H9 (cell line): ENCODE measurements around the gene CDC42. TPM values are rescaled to one million over a fixed set of nuclear protein-coding genes. Genes with fewer than 3 reads are reported as not detected.
"Not testable (repeated sequence)": the region's sequence is repeated elsewhere in the genome, so short reads cannot be mapped to it uniquely, and the experiment has no call there.

ENCODE experiments used
- DNase-seq: peaks from one replicate; pipeline ENCODE4 v3.0.0-alpha.2; 2017
- H2AFZ ChIP-seq: one replicate; pipeline ENCODE4 v1.6.1; 2013; ENCODE audit warnings: mild to moderate bottlenecking, low read length, control low read depth, moderate library complexity
- H2AK5ac ChIP-seq: 2 replicates; pipeline ENCODE4 v1.6.1; 2013; ENCODE audit warnings: low read length, control low read depth, mixed read lengths; ENCODE audit not compliant: insufficient read length
- H2BK120ac ChIP-seq: one replicate; pipeline ENCODE4 v1.6.1; 2013; ENCODE audit warnings: low read depth, mild to moderate bottlenecking, low read length, control low read depth, inconsistent platforms; ENCODE audit not compliant: poor library complexity, severe bottlenecking
- H2BK12ac ChIP-seq: 2 replicates; pipeline ENCODE4 v1.6.1; 2013; ENCODE audit warnings: low read length, control low read depth, mixed read lengths, low read depth; ENCODE audit not compliant: insufficient read length
- H2BK15ac ChIP-seq: 2 replicates; pipeline ENCODE4 v1.6.1; 2013; ENCODE audit warnings: low read depth, low read length, control low read depth
- H2BK20ac ChIP-seq: one replicate; pipeline ENCODE4 v1.6.1; 2013; ENCODE audit warnings: low read depth, mild to moderate bottlenecking, low read length, control low read depth, inconsistent platforms; ENCODE audit not compliant: poor library complexity, severe bottlenecking
- H2BK5ac ChIP-seq: 2 replicates; pipeline ENCODE4 v1.6.1; 2013; ENCODE audit warnings: low read length, control low read depth, mixed read lengths; ENCODE audit not compliant: insufficient read length
- H3K14ac ChIP-seq: 2 replicates; pipeline ENCODE4 v1.6.1; 2013; ENCODE audit warnings: low read length, control low read depth; ENCODE audit not compliant: insufficient read depth
- H3K18ac ChIP-seq: 2 replicates; pipeline ENCODE4 v1.6.1; 2013; ENCODE audit warnings: low read depth, mild to moderate bottlenecking, mixed read lengths, low read length, control low read depth; ENCODE audit not compliant: insufficient read length
- H3K23ac ChIP-seq: 2 replicates; pipeline ENCODE4 v1.6.1; 2013; ENCODE audit warnings: low read length, control low read depth, mixed read lengths, low read depth; ENCODE audit not compliant: insufficient read length
- H3K23me2 ChIP-seq: 2 replicates; pipeline ENCODE4 v1.6.1; 2013; ENCODE audit warnings: low read depth, mild to moderate bottlenecking, mixed read lengths, low read length, control low read depth; ENCODE audit not compliant: insufficient read length, poor library complexity, severe bottlenecking
- H3K27ac ChIP-seq: 2 replicates; pipeline ENCODE4 v1.5.1; 2013; ENCODE audit warnings: low read length, control low read depth, mixed read lengths, low read depth; ENCODE audit not compliant: insufficient read length
- H3K27me3 ChIP-seq: 2 replicates; pipeline ENCODE4 v1.6.1; 2013; ENCODE audit warnings: low read length, control low read depth, inconsistent platforms; ENCODE audit not compliant: insufficient read depth
- H3K4ac ChIP-seq: 2 replicates; pipeline ENCODE4 v1.6.1; 2013; ENCODE audit warnings: low read depth, mild to moderate bottlenecking, control low read depth, inconsistent platforms, low read length, moderate library complexity
- H3K4me1 ChIP-seq: 2 replicates; pipeline ENCODE4 v1.6.1; 2013; ENCODE audit warnings: low read length, control low read depth, inconsistent platforms; ENCODE audit not compliant: insufficient read depth
- H3K4me2 ChIP-seq: 2 replicates; pipeline ENCODE4 v1.6.1; 2013; ENCODE audit warnings: low read length, control low read depth, mixed read lengths; ENCODE audit not compliant: insufficient read length, insufficient read depth
- H3K56ac ChIP-seq: 2 replicates; pipeline ENCODE4 v1.6.1; 2013; ENCODE audit warnings: low read depth, mild to moderate bottlenecking, mixed read lengths, low read length, control low read depth; ENCODE audit not compliant: insufficient read length
- H3K79me1 ChIP-seq: 2 replicates; pipeline ENCODE4 v1.6.1; 2013; ENCODE audit warnings: low read depth, mild to moderate bottlenecking, moderate library complexity, low read length, control low read depth, inconsistent platforms; ENCODE audit not compliant: insufficient read depth, poor library complexity, severe bottlenecking
- H3K79me2 ChIP-seq: 2 replicates; pipeline ENCODE4 v1.6.1; 2013; ENCODE audit warnings: low read length, control low read depth, inconsistent platforms; ENCODE audit not compliant: insufficient read depth
- H3K9ac ChIP-seq: 2 replicates; pipeline ENCODE4 v1.6.1; 2013; ENCODE audit warnings: low read length, control low read depth, mixed read lengths; ENCODE audit not compliant: insufficient read length; ENCODE audit errors: extremely low read depth
- H3K9me3 ChIP-seq: one replicate; pipeline ENCODE4 v1.6.1; 2013; ENCODE audit warnings: low read depth, low read length, inconsistent platforms; ENCODE audit not compliant: control insufficient read depth
- H3T11ph ChIP-seq: one replicate; pipeline ENCODE4 v1.6.1; 2013; ENCODE audit warnings: mild to moderate bottlenecking, low read length, control low read depth, inconsistent platforms
- H4K20me1 ChIP-seq: one replicate; pipeline ENCODE4 v1.6.1; 2013; ENCODE audit not compliant: control insufficient read depth, insufficient read length, insufficient read depth
- H4K5ac ChIP-seq: 2 replicates; pipeline ENCODE4 v1.6.1; 2013; ENCODE audit warnings: low read depth, mild to moderate bottlenecking, mixed read lengths, low read length, control low read depth; ENCODE audit not compliant: insufficient read length
- H4K8ac ChIP-seq: replicated peaks from 2 replicates; pipeline ENCODE4 v1.6.1; 2013; ENCODE audit warnings: low read length, control low read depth, mixed read lengths, low read depth; ENCODE audit not compliant: insufficient read length
- H4K91ac ChIP-seq: 2 replicates; pipeline ENCODE4 v1.6.1; 2013; ENCODE audit warnings: low read depth, mild to moderate bottlenecking, moderate library complexity, mixed read lengths, low read length, control low read depth; ENCODE audit not compliant: insufficient read length
- H3K27ac Mint-ChIP-seq, 3 experiments: 2 replicates in 2 of 3; 3 replicates in 1 of 3; pipeline ENCODE4 v1.8.0; 2020 to 2021; ENCODE audit warnings: mixed read lengths in 3 of 3, mild to moderate bottlenecking in 1 of 3, moderate library complexity in 1 of 3
- H3K27me3 Mint-ChIP-seq: 2 replicates; pipeline ENCODE4 v1.8.0; 2021; ENCODE audit warnings: low read depth, mild to moderate bottlenecking, moderate library complexity, mixed read lengths
- H3K36me3 Mint-ChIP-seq, 3 experiments: 2 replicates in 2 of 3; 3 replicates in 1 of 3; pipeline ENCODE4 v1.8.0; 2020 to 2021; ENCODE audit warnings: low read depth in 3 of 3, mixed read lengths in 3 of 3; ENCODE audit not compliant: insufficient read depth in 1 of 3
- H3K4me1 Mint-ChIP-seq, 2 experiments: 2 replicates each; pipeline ENCODE4 v1.8.0; 2020; ENCODE audit warnings: mixed read lengths in 2 of 2
- H3K4me3 Mint-ChIP-seq, 2 experiments: 2 replicates in 1 of 2; 3 replicates in 1 of 2; pipeline ENCODE4 v1.8.0; 2020 to 2021; ENCODE audit warnings: mild to moderate bottlenecking in 2 of 2, mixed read lengths in 2 of 2, moderate library complexity in 1 of 2
- H3K9me3 Mint-ChIP-seq, 2 experiments: 2 replicates in 1 of 2; 3 replicates in 1 of 2; pipeline ENCODE4 v1.8.0; 2020; ENCODE audit warnings: mild to moderate bottlenecking in 2 of 2, mixed read lengths in 2 of 2, moderate library complexity in 1 of 2
- WGBS: extraction: QIAGEN DNeasy Blood & Tissue Kit; methylation state at CpG from one replicate; pipeline ENCODE4 v1.1.7; 2013; ENCODE audit warnings: missing lambda C conversion rate, low lambda C conversion rate, mixed read lengths; ENCODE audit not compliant: insufficient read length; ENCODE audit errors: extremely low coverage; 5-methylcytosine and 5-hydroxymethylcytosine counted together
- total RNA-seq: library from RNA; stranded (reverse); gene quantifications from 2 replicates; pipeline ENCODE4 v1.2.1, GENCODE V29; 2021

Gene CDC42
- total RNA-seq, 1 experiment from 2014 or later = 197 TPM

- H3K4me2 ChIP-seq, H3K9ac ChIP-seq, H3K23me2 ChIP-seq, H4K20me1 ChIP-seq, H3K56ac ChIP-seq, H2BK12ac ChIP-seq, H2AFZ ChIP-seq, H3K9me3 ChIP-seq, H3K36me3 Mint-ChIP-seq, H2BK20ac ChIP-seq, H2BK120ac ChIP-seq, H3K27ac ChIP-seq, H3K18ac ChIP-seq, DNase-seq, H3K4me1 ChIP-seq, H3K4me1 Mint-ChIP-seq, H3K79me2 ChIP-seq, H3K27me3 ChIP-seq, H2BK5ac ChIP-seq, H4K5ac ChIP-seq, H3K9me3 Mint-ChIP-seq, H3T11ph ChIP-seq, H3K4me3 Mint-ChIP-seq, H2BK15ac ChIP-seq, H3K79me1 ChIP-seq, H3K27me3 Mint-ChIP-seq, H3K4ac ChIP-seq, H4K8ac ChIP-seq, H2AK5ac ChIP-seq, H3K14ac ChIP-seq, H4K91ac ChIP-seq, H3K27ac Mint-ChIP-seq, H3K23ac ChIP-seq: not testable (repeated sequence)
- WGBS = no CpG with 5 or more reads among the region's 3 CpGs
Observed at GRCh38 chr1:22003959-22004358, 48.5 kb upstream of the CDC42 start.
